Lower leg skin (tissue), 4 donors: ENCODE data around the gene PPP1R12A. TPM values are rescaled to one million over a fixed set of nuclear protein-coding genes. Genes with fewer than 3 reads are reported as not detected.

Source experiments
- DNase-seq, 2 donors: peaks; one replicate each; pipeline ENCODE4 v3.0.0-alpha.2; 2019; ENCODE audit warnings: low spot score in 2 of 2
- H3K4me3 ChIP-seq: fragments of 200-600 bp; sonication (generic); 2 replicates; pipeline ENCODE4 v1.5.1; 2017; ENCODE audit warnings: mild to moderate bottlenecking, low read depth; ENCODE audit not compliant: poor library complexity, severe bottlenecking
- CTCF ChIP-seq, 3 donors: fragments of 450-650 bp; IDR thresholded peaks; one replicate each; pipeline ENCODE4 v1.5.1; 2016; ENCODE audit warnings: antibody characterized with exemption in 3 of 3, mild to moderate bottlenecking in 3 of 3, moderate library complexity in 2 of 3
- POLR2A ChIP-seq, 2 donors: fragments of 450-650 bp; IDR thresholded peaks; one replicate each; pipeline ENCODE4 v1.6.1; 2016 to 2017; ENCODE audit warnings: antibody characterized with exemption in 2 of 2, mild to moderate bottlenecking in 1 of 2, moderate library complexity in 1 of 2
- WGBS, 2 donors: methylation state at CpG; one replicate each; pipeline ENCODE4 v1.1.5; 2018; 5-methylcytosine and 5-hydroxymethylcytosine counted together
- intact Hi-C: fragments of 100-400 bp; cut with DNase I; formaldehyde crosslinking; loops from one replicate; pipeline ENCODE4 v1.15.0; 2023; ENCODE audit warnings: low total_unique reads
- total RNA-seq, 4 donors: library from RNA; depleted of rRNA; stranded (reverse); fragments of >200 nt; gene quantifications; one replicate each; pipeline ENCODE4 v1.1.0, GENCODE V29; 2016

PPP1R12A gene
- total RNA-seq, 4 donors from 2014 or later, result 47.6 to 64.1 (median 56.6) TPM

DNA sequence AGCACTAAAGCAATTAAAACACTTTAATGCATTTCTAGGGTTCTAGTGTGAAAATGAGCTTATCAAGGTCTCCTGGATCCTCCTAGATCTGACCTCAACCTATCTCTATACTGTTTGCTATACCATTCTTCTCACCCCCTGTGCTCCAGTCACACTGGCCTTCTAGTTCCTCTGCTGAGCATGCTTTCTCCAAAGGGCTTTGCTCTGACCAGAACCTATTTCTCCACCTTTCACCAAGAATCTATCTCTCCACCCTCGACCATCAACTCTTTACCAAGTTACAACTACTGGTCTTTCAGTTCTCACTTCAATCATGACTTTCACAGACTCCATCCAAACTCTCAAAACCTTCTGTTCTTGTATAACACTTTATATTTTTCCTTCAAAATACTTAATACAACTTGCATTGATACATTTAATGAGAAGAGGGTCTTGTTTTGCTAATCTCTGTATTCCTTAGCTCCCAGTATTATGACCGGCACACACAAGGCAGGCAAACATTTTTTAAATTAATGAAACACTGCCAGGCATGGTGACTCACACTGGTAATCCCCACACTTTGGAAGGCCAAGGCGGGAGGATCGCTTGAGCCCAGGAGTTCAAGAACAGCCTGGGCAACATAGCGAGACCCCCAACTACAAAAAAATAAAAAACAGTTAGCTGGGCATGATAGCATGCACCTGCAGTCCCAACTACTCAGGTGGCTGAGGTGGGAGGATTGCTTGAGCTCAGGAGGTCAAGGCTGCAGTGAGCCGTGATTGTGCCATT is 22.8 kb downstream of the PPP1R12A start:
- no peak for DNase-seq
- TF ChIP-seq CTCF (IDR thresholded peaks at IDR 0.05) (no peak), POLR2A (IDR thresholded peaks at IDR 0.05) (no peak)
- 74 to 82% methylated on average over 6 of the region's 6 CpGs for WGBS, 2 donors
- no peak overlapping the region for H3K4me3 ChIP-seq
- intact Hi-C loops, result no loop called here

DNA sequence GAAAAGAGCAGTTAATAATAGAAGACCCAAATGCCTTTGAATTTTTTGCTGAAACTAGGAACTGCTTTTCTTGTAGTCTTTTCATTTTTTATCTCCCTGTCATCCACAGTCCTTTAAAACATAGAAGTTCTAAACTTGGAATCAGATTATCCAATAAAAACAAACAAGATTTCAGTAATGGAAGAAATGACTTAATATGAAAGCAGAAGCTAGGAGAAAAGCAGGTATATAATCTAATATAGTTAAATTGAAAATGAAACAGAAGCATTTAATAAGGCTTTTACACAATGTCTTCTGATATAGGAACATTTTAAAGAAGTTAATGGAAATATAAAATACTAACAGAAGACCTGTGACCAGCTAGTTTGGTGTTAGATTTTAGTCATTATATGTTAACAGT is 26.5 kb downstream of the PPP1R12A start:
- intact Hi-C loops, result no loop called here
- no peak for DNase-seq
- TF ChIP-seq CTCF (IDR thresholded peaks at IDR 0.05) (no peak), POLR2A (IDR thresholded peaks at IDR 0.05) (no peak)
- no peak overlapping the region for H3K4me3 ChIP-seq

DNA sequence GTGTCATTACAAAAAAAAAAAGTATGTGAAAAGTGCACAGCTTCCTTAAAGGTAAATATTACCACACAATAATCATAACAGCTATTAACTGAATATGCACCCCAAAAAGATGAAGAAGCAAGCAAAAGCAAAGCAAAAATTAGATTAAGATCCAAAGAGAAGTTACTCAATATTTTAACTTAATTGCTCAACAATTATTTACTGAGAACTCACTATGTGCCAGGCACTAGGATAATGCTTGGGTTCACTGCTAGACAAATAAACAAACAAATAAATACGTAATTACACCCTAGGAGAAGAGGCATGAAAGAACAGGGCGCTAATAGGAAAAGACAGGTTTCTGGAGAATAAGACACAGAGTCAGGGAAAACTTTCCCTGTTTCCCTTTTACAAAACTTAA is 33.4 kb downstream of the PPP1R12A start:
- H3K4me3 ChIP-seq, result no peak overlapping the region
- TF ChIP-seq POLR2A (IDR thresholded peaks at IDR 0.05) (no peak), CTCF (IDR thresholded peaks at IDR 0.05) (no peak)
- DNase-seq, result no peak
- intact Hi-C loops, result no loop called here
- 82 to 83% methylated on average over 2 of the region's 2 CpGs for WGBS, 2 donors

- intact Hi-C loops, result no loop called here
- TF ChIP-seq POLR2A (IDR thresholded peaks at IDR 0.05), result no peak
- no peak for TF ChIP-seq CTCF (IDR thresholded peaks at IDR 0.05)
- WGBS, 2 donors, result 30 to 39% methylated on average over 2 of the region's 2 CpGs
- H3K4me3 ChIP-seq, result no peak overlapping the region
- no peak for DNase-seq
These were observed 33.9 kb downstream of the PPP1R12A start for GRCh38 chr12:79900951-79901350.

DNA sequence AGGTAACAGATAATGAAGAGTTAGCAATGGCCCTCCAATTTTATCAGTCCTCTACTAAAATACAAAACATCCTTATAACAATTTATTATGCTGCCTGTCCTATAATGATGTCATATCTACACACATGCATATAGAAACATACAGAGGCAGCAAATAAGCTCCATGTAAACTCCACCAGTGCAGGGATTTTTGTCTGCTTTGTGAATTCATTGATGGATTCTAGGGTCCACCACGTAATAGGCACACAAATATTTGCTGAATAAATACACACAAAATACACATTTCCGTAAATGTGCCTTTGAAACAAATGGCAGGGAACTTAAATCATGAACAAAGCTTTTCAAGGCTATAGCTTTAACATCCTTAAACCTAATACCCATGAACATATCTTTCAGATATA is 34.7 kb downstream of the PPP1R12A start:
- WGBS, 2 donors, result 94% methylated on average over 2 of the region's 2 CpGs
- DNase-seq, result no peak
- TF ChIP-seq CTCF (IDR thresholded peaks at IDR 0.05), result no peak
- TF ChIP-seq POLR2A (IDR thresholded peaks at IDR 0.05), result no peak
- no peak overlapping the region for H3K4me3 ChIP-seq
- intact Hi-C loops, result no loop called here

GRCh38 chr12:79897617-79898016 is 37.3 kb downstream of the PPP1R12A start:
- TF ChIP-seq POLR2A (IDR thresholded peaks at IDR 0.05) (no peak), CTCF (IDR thresholded peaks at IDR 0.05) (no peak)
- DNase-seq, result no peak
- WGBS, 2 donors, result 48 to 55% methylated on average over 1 of the region's 1 CpG
- no peak overlapping the region for H3K4me3 ChIP-seq
- intact Hi-C loops, result no loop called here
